ENCODE results near the gene SLC6A1. TPM values are rescaled to one million over a fixed set of nuclear protein-coding genes. Genes with fewer than 3 reads are reported as not detected.

The SLC6A1 gene
- total RNA-seq, 1 experiment from 2014 or later: not detected

DNA sequence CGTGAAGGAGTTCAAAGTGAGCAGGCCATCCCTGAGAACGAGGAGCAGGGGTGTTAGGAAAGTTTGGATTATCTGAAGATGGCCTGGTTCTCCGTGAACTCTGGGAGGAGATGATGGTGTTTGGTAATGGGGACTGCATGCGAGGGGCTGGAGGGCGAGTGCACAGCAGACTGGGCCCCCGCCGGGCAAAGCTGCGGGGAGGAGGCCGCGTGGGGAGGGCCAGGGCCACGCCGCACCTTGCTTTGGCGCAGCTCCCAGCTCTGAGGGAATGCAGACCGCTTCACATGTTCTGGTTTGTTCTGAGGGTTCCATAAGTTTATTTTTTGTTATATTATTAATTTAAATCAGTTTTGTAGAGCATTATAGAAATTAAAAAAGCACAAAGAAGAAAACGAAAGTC is 22.2 kb downstream of the SLC6A1 start:
- DNase-seq (ENCODE audit: extremely low read depth, low read depth): no peak

- DNase-seq (ENCODE audit: extremely low read depth, low read depth): no peak
Observed at GRCh38 chr3:11015369-11015768, 22.8 kb downstream of the SLC6A1 start.

- no peak for DNase-seq (ENCODE audit: extremely low read depth, low read depth)
Observed at GRCh38 chr3:11016727-11017126, 24.2 kb downstream of the SLC6A1 start.

GRCh38 chr3:11019116-11019819 is 26.7 kb downstream of the SLC6A1 start:
- no peak for DNase-seq (ENCODE audit: extremely low read depth, low read depth)

DNA sequence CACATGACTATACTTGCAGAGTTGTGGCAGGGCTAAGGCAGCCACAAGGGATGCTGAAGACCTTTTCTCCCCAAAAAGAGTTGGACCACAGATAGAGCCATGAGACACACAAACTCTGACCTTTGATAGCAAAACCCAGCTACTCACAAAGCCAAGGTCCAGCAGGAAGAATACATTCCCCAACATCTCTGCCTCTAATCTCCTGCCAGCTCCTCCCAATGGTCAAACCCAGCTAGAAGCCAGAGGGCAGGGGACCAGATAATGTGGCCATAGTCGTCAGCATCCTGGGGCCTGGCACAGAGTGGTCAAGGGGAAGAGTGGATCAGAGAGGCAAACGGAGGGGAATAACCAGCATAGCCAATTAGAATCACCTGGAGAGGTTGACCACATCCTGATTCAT is 28.2 kb downstream of the SLC6A1 start:
- DNase-seq (ENCODE audit: extremely low read depth, low read depth): no peak

DNA sequence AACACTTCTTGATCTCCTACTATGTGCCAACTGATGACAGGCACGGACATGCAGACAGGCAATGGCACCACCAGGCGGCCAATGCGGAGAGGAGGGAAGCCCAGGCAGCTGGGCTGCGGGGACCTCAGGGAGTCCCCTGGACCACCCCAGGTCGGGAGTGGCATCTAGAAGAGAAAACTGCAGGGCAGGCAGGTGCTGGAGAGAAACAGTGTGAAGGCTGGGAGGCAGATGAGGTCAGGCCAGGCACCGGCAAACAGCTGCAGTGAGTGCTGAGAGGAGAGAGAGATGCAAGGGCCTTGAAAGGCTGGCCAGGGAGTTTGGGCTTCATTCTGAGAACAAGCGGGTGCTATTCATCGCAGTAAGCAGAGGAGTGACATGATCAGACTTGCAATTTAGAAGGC is 29.1 kb downstream of the SLC6A1 start:
- no peak for DNase-seq (ENCODE audit: extremely low read depth, low read depth)

DNA sequence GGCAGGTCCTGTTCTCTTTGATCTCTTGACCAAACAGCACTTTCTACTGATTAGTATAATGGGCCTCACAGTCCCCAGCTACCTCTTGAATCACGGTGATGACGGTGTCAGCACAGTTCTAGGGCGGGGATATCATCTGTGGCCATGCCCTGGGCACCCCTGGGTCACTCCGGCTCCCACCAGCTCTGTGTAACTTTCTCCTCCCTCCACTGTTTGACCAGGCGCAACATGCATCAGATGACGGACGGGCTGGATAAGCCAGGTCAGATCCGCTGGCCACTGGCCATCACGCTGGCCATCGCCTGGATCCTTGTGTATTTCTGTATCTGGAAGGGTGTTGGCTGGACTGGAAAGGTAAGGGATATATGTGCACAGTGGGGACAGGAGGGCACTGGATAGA is 29.6 kb downstream of the SLC6A1 start:
- DNase-seq (ENCODE audit: extremely low read depth, low read depth): no peak

GRCh38 chr3:11024181-11024580 is 31.6 kb downstream of the SLC6A1 start:
- DNase-seq (ENCODE audit: extremely low read depth, low read depth): no peak

DNA sequence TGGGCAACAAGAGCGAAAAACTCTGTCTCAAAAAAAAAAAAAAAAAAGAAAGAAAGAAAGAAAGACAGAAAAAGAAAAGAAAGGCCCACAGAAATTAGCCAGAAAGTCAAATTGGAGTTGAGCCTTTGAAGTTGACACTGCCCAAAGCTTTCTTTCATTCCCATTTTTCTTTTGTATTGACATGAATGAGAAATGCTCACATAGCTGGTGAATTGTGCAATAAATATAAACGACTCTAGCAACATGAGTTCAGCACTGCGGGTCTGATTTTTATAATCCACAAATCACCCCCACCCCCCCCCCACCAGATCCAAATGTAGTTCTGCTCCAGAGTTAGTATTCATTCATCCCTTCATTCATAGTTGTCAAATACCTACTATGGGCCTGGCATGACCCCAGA is 37.4 kb downstream of the SLC6A1 start:
- DNase-seq (ENCODE audit: extremely low read depth, low read depth): no peak

DNA sequence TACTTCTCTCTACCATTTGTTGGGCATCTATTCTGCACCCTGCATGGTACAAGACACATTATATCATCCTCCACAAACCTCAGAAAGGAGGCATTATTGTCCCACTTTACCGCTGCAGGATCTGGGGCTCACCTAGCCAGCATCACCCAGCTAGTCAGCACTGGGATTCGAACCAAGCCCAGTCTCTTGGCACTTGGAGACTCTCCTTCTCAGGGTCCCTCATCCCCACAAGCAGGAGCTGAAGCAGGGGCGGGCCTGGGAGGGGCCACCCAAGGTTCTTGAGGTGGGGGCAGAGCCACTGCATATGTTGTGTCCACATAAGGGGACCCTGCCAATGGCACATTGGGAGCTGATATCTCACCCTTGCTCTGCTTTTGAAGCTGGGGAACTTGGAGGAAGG is 41.3 kb downstream of the SLC6A1 start:
- DNase-seq (ENCODE audit: extremely low read depth, low read depth): no peak

DNA sequence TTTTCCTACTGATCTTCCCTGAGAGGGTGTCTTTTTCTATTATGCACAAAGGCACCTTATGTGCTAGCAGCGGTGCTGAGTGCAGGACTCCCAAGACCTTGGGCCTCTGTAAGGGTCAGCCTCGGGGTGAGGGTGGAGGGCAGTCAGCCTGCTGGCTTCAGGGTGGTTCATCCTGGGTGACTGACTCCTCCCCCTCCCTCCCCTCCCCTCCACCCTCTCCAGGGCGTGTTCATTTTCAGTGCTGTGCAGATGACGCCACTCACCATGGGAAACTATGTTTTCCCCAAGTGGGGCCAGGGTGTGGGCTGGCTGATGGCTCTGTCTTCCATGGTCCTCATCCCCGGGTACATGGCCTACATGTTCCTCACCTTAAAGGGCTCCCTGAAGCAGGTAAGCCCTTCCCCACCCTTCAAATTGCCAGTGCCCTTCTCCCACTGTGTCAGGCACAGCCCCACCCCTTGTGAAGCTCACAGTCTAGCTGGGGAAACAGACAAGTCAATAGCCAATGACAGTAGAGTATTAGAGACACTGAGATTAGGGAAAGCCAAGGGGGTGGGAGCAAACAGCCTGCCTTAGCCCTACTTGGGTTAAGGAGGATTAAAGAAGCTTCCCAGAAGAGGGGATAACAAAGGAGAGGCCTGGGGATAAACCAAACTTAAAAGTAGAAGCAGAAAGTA is 41.9 kb downstream of the SLC6A1 start:
- DNase-seq (ENCODE audit: extremely low read depth, low read depth): no peak

DNA sequence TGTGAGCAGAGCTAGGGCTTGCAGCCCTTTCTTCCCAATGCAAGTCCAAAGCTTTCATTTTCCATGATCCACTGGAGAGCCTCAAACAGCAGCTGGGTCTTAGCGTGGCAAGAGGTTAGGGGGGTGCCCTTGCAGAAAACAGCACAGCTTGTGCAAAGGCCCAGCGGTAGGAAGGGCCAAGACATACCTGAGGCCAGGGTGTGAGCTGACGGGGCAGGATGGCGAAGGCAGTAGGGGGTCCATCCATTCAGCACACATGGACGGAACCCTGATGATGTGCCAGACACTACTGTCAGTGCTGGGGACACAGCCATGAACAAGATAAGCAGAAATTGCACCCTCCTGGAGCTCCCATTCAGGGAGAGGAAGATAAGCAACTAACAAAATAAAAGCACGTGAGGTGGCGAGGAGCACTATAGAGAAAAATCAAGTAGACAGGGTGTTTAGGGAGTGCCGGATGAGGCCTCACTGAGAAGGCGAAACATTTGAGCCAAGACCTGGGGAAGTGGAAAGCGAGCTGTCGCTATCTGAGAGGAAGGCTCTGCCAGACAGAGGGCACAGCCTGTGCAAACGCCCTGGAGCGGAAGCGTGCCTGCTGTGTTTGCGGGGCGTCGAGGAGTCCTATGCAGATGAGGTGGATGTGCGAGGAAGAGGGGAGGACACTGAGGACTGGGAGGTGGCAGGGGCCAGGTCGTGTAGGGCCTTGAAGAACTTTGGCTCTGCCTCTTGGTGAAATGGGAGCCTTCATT is 43.4 kb downstream of the SLC6A1 start:
- no peak for DNase-seq (ENCODE audit: extremely low read depth, low read depth)

- no peak for DNase-seq (ENCODE audit: extremely low read depth, low read depth)
Observed at GRCh38 chr3:11037241-11037873, 44.8 kb downstream of the SLC6A1 start.

- DNase-seq (ENCODE audit: extremely low read depth, low read depth): no peak
Observed at GRCh38 chr3:11037976-11038375, 45.4 kb downstream of the SLC6A1 start.

DNA sequence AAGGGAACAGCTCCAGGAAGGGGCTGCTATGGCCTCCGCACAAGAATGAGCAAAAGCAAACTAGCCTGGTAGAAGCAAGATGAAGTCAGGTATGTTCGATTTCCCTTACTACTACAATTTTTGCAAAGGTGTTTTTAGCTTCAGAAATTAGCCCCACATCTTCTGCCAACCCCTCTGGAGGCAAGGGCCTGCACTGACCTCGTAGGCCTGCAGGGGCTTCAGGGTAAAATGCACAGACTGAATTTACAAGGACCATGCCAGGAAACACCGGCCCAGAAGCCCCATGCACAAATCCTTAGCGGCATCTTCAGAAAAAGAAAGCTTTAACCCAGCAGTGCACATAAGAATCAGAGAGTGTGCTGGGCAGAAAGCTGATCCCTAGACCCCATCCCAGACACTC is 53.0 kb downstream of the SLC6A1 start:
- DNase-seq (ENCODE audit: extremely low read depth, low read depth): no peak

DNA sequence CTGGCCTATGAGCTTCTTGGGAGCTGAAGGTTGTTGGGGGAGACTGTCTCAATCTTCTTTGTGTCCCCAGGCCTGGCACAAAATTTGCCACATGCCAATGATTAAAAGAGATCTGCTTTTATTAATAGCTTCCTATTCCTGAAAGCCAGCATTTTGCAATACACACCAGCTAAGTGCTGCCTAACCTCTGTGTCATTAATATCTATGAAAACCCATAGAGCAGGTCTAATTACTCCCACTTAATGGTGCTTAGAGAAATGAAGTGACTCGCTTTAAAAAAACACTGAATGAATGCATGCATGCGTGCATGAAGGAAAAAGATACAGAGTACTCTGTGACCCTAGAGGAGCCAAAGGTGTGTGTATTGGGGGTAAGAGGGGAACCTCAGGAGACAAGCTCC is 55.0 kb downstream of the SLC6A1 start:
- DNase-seq (ENCODE audit: extremely low read depth, low read depth): no peak

- DNase-seq (ENCODE audit: extremely low read depth, low read depth): no peak
Observed at GRCh38 chr3:11050666-11051323, 58.2 kb downstream of the SLC6A1 start.

DNA sequence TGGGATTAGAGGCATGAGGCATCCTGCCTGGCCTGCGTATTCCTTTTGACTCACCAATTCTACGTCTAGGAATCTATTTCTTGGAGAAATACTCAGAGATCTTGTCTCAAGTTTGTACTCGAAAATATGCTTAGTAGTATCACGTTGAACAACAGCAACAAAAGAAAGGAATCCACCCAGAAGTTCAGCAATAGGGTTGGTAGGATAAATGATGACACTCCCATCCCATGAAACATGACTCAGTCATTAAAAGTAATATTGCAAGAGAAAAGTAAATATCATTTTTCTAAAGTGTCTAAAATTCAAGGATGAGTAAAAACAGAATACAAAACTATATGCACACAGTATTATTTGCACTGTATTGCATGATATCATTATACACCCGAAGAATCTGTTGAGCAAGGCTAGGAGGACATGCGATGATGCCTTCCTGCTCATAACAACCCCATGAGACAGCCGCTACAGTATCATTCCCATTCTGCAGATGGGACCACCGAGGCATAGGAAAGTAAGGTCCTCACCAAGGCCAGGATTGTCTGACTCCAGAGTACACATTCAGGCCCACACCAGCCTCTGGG is 61.5 kb downstream of the SLC6A1 start:
- DNase-seq (ENCODE audit: extremely low read depth, low read depth): no peak

- no peak for DNase-seq (ENCODE audit: extremely low read depth, low read depth)
Observed at GRCh38 chr3:11054739-11055438, 62.3 kb downstream of the SLC6A1 start.

DNA sequence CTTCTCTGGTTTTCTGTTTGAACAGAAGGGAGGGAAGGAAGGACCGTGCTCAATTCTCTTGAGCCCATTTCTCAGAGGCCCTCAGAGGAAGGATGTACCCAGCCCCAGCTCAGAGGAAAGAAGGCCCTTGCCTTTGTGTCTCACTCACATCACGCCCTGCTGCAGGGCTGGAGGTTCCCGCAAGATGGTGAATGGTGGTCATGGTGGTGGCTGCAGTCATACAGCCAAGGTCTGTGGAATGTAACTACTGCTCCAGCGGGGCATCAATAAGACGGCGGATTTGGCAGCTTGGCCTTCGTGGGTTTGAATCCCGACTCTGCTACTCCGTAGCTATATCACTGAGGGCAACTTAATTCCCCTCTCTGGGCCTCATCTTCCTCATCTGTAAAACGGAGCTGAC is 62.9 kb downstream of the SLC6A1 start:
- DNase-seq (ENCODE audit: extremely low read depth, low read depth): no peak

Measured in NCI-H460 (cell line).